ENCODE measurements around the gene ASTN2. TPM values are rescaled to one million over a fixed set of nuclear protein-coding genes. Genes with fewer than 3 reads are reported as not detected.

The ASTN2 gene
- total RNA-seq, 1 experiment from 2014 or later, result 4.8 TPM

DNA sequence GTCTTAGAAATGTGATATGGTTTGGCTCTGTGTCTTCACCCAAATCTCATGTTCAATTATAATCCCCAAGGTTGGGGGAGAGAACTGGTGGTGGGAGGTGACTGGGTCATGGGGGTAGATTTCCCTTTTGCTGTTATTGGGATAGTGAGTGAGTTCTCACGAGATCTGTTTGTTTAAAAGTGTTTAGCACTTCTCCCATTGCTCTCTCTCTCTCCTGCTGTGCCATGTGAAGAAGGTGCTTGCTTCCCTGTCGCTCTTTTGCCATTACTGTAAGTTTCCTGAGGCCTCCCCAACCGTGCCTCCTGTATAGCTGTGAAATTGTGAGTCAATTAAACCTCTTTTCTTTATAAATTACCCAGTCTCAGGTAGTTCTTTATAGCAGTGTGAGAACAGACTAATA is 203.6 kb downstream of the ASTN2 start:
- Histone ChIP-seq H3K9me3 (ENCODE audit: control insufficient read depth in 1 of 2, insufficient read depth in 1 of 2, low read depth in 1 of 2, low read length in 2 of 2) (0 out of 4 replicates have a peak, but pooled peaks cover 0 to 7% of the 10 kb centered on the region in 2 experiments), H3K27ac (ENCODE audit: low read depth, low read length) (no peak overlapping the region), H4K20me1 (ENCODE audit: insufficient read depth) (no peaks in the 10 kb centered on the region), H3K4me1 (ENCODE audit: control insufficient read depth in 1 of 2, insufficient read depth in 2 of 2, low read length in 2 of 2) (no peaks in the 10 kb centered on the region), H3K4me3 (replicated peaks in 1 of 2; ENCODE audit: low read depth in 1 of 2, low read length in 2 of 2) (no peak overlapping the region), H3K36me3 (ENCODE audit: control insufficient read depth in 1 of 2, insufficient read depth in 2 of 2, low read length in 2 of 2) (no peaks in the 10 kb centered on the region), H3K79me2 (ENCODE audit: insufficient read depth, low read length) (no peaks in the 10 kb centered on the region), H3K27me3 (ENCODE audit: insufficient read depth, low read length) (no peaks in the 10 kb centered on the region), H3K9ac (ENCODE audit: low read length) (no peak overlapping the region), H3K4me2 (ENCODE audit: low read length) (no peak overlapping the region), H3K9me2 (ENCODE audit: insufficient read depth) (no peaks in the 10 kb centered on the region), H2AFZ (ENCODE audit: low read depth, low read length, poor library complexity, severe bottlenecking) (no peak overlapping the region)
- ChIA-PET CTCF (no interaction called here), POLR2A (no interaction called here), RAD21 (ENCODE audit: low non-redundant PET in 1 of 2, low total read pairs in 2 of 2, uncharacterized antibody in 2 of 2, unreplicated experiment in 2 of 2) (no interaction called here)
- no TSS peak for BruUV-seq (replicated peaks)
- intact Hi-C loops (cut with micrococcal nuclease), result no loop called here
- DNase-seq (ENCODE audit: low read depth, low spot score) (no peak), ATAC-seq (no peak)
- TF ChIP-seq, protein P1, sequence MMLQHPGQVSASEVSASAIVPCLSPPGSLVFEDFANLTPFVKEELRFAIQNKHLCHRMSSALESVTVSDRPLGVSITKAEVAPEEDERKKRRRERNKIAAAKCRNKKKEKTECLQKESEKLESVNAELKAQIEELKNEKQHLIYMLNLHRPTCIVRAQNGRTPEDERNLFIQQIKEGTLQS (IDR thresholded peaks at IDR 0.05), result no peak
- no peak for TF ChIP-seq TCF7L2 (IDR thresholded peaks at IDR 0.05; ENCODE audit: borderline replicate concordance, extremely low read depth, insufficient read depth, insufficient read length)
- no peak for TF ChIP-seq ZFX (IDR thresholded peaks at IDR 0.05)
- TF ChIP-seq ELF1 (IDR thresholded peaks at IDR 0.05; ENCODE audit: borderline replicate concordance, low read depth), result no peak
- no peak for TF ChIP-seq SP1 (IDR thresholded peaks at IDR 0.05; ENCODE audit: low read depth)
- no peak for TF ChIP-seq JUND (IDR thresholded peaks at IDR 0.05)
- no peak for TF ChIP-seq POLR2AphosphoS5 (IDR thresholded peaks at IDR 0.05; ENCODE audit: low read depth, low read length)
- TF ChIP-seq, protein P2, sequence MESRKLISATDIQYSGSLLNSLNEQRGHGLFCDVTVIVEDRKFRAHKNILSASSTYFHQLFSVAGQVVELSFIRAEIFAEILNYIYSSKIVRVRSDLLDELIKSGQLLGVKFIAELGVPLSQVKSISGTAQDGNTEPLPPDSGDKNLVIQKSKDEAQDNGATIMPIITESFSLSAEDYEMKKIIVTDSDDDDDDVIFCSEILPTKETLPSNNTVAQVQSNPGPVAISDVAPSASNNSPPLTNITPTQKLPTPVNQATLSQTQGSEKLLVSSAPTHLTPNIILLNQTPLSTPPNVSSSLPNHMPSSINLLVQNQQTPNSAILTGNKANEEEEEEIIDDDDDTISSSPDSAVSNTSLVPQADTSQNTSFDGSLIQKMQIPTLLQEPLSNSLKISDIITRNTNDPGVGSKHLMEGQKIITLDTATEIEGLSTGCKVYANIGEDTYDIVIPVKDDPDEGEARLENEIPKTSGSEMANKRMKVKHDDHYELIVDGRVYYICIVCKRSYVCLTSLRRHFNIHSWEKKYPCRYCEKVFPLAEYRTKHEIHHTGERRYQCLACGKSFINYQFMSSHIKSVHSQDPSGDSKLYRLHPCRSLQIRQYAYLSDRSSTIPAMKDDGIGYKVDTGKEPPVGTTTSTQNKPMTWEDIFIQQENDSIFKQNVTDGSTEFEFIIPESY (IDR thresholded peaks at IDR 0.05; ENCODE audit: extremely low read depth, insufficient replicate concordance, low read length), result no peak

DNA sequence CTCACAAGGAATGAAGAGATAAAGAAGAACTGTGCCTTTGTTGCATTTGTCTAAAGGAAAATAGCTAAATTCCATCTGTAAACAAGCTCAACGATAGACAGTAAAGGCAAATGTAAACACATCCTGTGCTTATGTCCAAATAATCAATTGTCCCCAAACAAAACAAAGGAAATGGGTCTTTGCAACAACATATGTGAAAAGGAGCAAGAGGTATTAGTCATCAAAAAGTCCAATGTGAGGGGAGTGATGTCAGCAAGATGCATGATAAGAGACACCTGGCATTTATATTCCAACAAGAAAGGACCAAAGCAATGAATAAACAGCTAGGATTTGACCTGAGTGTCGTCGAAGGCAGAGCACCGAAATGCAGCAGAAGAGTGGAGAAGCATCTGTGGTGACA is 209.1 kb downstream of the ASTN2 start:
- Histone ChIP-seq H3K4me2 (ENCODE audit: low read length) (no peak overlapping the region), H3K4me1 (ENCODE audit: control insufficient read depth in 1 of 2, insufficient read depth in 2 of 2, low read length in 2 of 2) (no peaks in the 10 kb centered on the region), H3K27ac (ENCODE audit: low read depth, low read length) (no peak overlapping the region), H2AFZ (ENCODE audit: low read depth, low read length, poor library complexity, severe bottlenecking) (no peak overlapping the region), H3K4me3 (replicated peaks in 1 of 2; ENCODE audit: low read depth in 1 of 2, low read length in 2 of 2) (no peak overlapping the region), H3K9me3 (ENCODE audit: control insufficient read depth in 1 of 2, insufficient read depth in 1 of 2, low read depth in 1 of 2, low read length in 2 of 2) (peaks cover 0 to 10% of the 10 kb centered on the region in 2 experiments; a peak in 2 of 4 replicates), H4K20me1 (ENCODE audit: insufficient read depth) (no peaks in the 10 kb centered on the region), H3K27me3 (ENCODE audit: insufficient read depth, low read length) (no peaks in the 10 kb centered on the region), H3K9ac (ENCODE audit: low read length) (no peak overlapping the region), H3K79me2 (ENCODE audit: insufficient read depth, low read length) (no peaks in the 10 kb centered on the region), H3K36me3 (ENCODE audit: control insufficient read depth in 1 of 2, insufficient read depth in 2 of 2, low read length in 2 of 2) (no peaks in the 10 kb centered on the region), H3K9me2 (ENCODE audit: insufficient read depth) (no peaks in the 10 kb centered on the region)
- no peak for ATAC-seq
- TF ChIP-seq YY1 (IDR thresholded peaks at IDR 0.05; ENCODE audit: extremely low read depth, insufficient replicate concordance, low read depth, low read length) (no peak), ZFX (IDR thresholded peaks at IDR 0.05) (no peak), SIN3A (IDR thresholded peaks at IDR 0.05; ENCODE audit: low read depth) (no peak), SRF (IDR thresholded peaks at IDR 0.05; ENCODE audit: low read depth) (no peak), POLR2A (IDR thresholded peaks at IDR 0.05; ENCODE audit: borderline replicate concordance, extremely low read depth, insufficient read depth, insufficient read length) (no peak)
- RAD21 ChIA-PET (ENCODE audit: low non-redundant PET in 1 of 2, low total read pairs in 2 of 2, uncharacterized antibody in 2 of 2, unreplicated experiment in 2 of 2), result no interaction called here
- no TSS peak for BruUV-seq (replicated peaks)
- CTCF ChIA-PET, result no interaction called here
- no peak for DNase-seq (ENCODE audit: low read depth, low spot score)
- POLR2A ChIA-PET, result no interaction called here
- intact Hi-C loops (cut with micrococcal nuclease), result no loop called here
